Skeletal muscle tissue (tissue), 4 donors: ENCODE data around the gene DDX55. TPM values are rescaled to one million over a fixed set of nuclear protein-coding genes. Genes with fewer than 3 reads are reported as not detected.

ENCODE experiments used
- H3K27ac ChIP-seq: one replicate; pipeline ENCODE4 v1.7.0; 2013; ENCODE audit warnings: mild to moderate bottlenecking, low read depth, low read length, inconsistent platforms
- H3K27me3 ChIP-seq, 3 donors: one replicate each; pipeline ENCODE4 v1.7.0; 2013; ENCODE audit warnings: low read length in 3 of 3; ENCODE audit not compliant: control insufficient read depth in 3 of 3, insufficient read depth in 3 of 3
- H3K36me3 ChIP-seq, 3 donors: one replicate each; pipeline ENCODE4 v1.7.0; 2013; ENCODE audit warnings: low read length in 3 of 3; ENCODE audit not compliant: control insufficient read depth in 3 of 3, insufficient read depth in 3 of 3
- H3K4me1 ChIP-seq, 3 donors: one replicate each; pipeline ENCODE4 v1.7.0; 2013; ENCODE audit warnings: low read length in 3 of 3, mild to moderate bottlenecking in 3 of 3; ENCODE audit not compliant: control insufficient read depth in 3 of 3, insufficient read depth in 3 of 3
- H3K4me3 ChIP-seq, 3 donors: one replicate each; pipeline ENCODE4 v1.7.0; 2013; ENCODE audit warnings: low read length in 3 of 3
- H3K9ac ChIP-seq, 3 donors: one replicate each; pipeline ENCODE4 v1.7.0; 2013; ENCODE audit warnings: low read length in 3 of 3, mild to moderate bottlenecking in 3 of 3, moderate library complexity in 2 of 3, low read depth in 1 of 3
- H3K9me3 ChIP-seq, 3 donors: one replicate each; pipeline ENCODE4 v1.7.0; 2013; ENCODE audit warnings: low read length in 3 of 3; ENCODE audit not compliant: control insufficient read depth in 3 of 3
- total RNA-seq: library from RNA; depleted of rRNA; stranded (reverse); fragments of >200 nt; gene quantifications from one replicate; pipeline ENCODE4 v1.2.3, GENCODE V29; 2014
- donor health status: Osteomylitis.

The DDX55 gene
- total RNA-seq, 1 donor from 2014 or later, result 12.5 TPM

DNA sequence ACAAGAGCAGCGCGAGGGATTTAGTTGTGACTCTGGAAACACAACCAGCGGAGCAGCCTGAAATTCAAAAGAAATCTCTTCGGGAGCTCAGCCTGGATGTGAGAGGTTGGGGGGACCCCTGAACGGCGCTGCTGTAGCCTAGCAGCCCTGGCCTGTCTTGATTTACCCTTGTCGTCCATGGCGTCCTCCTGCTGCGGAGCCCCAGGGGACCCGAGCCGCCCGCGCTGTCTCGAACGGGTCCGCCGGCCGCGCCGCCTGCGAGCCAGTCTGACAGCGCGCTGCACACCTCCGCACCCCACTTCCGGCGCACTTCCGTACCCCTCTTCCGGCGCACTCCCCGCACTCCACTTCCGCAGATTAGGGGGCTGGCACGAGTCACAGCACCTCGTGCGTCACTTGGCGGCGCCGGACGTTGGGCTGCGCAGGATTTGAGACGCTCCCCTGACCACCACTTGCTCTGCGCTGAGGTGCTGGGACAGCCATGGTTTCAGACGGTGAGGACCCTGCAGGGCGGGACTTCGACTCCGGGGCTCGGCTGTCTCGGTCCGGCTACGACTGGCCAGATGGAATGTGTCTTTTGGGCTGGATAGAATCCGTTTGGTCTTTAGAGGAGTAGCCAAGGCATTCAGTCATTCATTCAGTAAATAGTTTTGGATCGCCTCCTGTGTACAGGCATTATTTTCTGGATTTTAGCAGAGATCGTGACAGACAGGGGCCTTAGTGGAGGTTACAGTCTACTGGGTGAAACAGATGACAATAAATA is 31.7 kb downstream of the DDX55 start, which contains the start of the genes EIF2B1 and GTF2H3:
Gene EIF2B1 (minus strand): TSS at position 308 of the 763 bp plus-strand sequence. CDS start 129 bp downstream, at position 179.
Gene GTF2H3 (plus strand): TSS at position 451 of the 763 bp plus-strand sequence. CDS start 31 bp downstream, at position 482.
- Histone ChIP-seq H3K4me1 (peaks cover 7 to 22% (median 10%) of the 10 kb centered on the region in 3 donors), H3K27me3 (no peaks in the 10 kb centered on the region), H3K9ac (peak within 1 kb of the TSS; percentile 88 to 97 (median 96)), H3K27ac (peak within 1 kb of the TSS; percentile 84), H3K36me3 (peaks cover 21 to 26% (median 24%) of the 10 kb centered on the region in 3 donors), H3K4me3 (peak within 1 kb of the TSS; percentile 94 to 99 (median 99)), H3K9me3 (no peaks in the 10 kb centered on the region)

- Histone ChIP-seq H3K9me3 (no peaks in the 10 kb centered on the region), H3K4me1 (peaks cover 7 to 22% (median 10%) of the 10 kb centered on the region in 3 donors), H3K9ac (peak overlapping the region; percentile 88 to 97 (median 96)), H3K27ac (peak overlapping the region; percentile 84), H3K36me3 (peaks cover 16 to 20% (median 18%) of the 10 kb centered on the region in 3 donors), H3K27me3 (no peaks in the 10 kb centered on the region), H3K4me3 (peak overlapping the region; percentile 94 to 99 (median 99))
Measured at GRCh38 chr12:123634142-123634561, 32.3 kb downstream of the DDX55 start.

DNA sequence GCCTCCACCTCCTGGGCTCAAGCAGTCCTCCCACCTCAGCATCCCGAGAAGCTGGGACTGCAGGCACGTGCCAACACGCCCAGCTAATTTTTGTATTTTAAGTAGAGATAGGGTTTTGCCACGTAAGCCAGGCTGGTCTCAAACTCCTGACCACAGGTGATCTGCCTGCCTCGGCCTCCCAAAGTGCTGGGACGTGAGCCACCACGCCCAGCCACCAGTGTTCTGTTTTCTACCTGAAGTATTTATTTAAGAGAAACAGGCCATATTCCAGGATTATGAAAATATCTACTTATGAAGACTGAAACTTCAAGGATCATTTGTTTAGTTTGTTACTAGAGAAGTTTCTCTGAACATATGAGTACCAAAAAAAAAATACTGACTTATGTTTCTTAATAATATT is 42.0 kb downstream of the DDX55 start:
- H3K4me3 ChIP-seq, result no peak overlapping the region
- H3K36me3 ChIP-seq, result peaks cover 9 to 30% (median 16%) of the 10 kb centered on the region in 3 donors

DNA sequence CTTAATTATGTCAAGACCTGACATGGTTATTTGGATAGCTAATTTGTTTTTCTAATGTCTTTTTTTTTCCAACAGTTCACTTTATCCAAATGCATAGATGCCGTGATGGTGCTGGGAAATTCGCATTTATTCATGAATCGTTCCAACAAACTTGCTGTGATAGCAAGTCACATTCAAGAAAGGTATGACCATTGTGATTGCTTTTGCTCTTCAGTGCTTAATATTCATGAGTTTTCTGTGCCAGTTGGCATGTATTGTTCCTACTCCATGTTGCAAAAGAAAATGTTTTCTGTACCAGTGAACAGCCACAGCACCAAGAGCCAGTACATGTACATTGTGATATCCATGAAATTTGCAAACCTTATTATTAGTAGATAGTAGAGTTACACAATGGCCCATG is 43.5 kb downstream of the DDX55 start:
- no peaks in the 10 kb centered on the region for H3K27me3 ChIP-seq
- peaks cover 13 to 41% (median 18%) of the 10 kb centered on the region in 3 donors for H3K36me3 ChIP-seq
- no peak overlapping the region for H3K27ac ChIP-seq
- no peaks in the 10 kb centered on the region for H3K4me1 ChIP-seq
- H3K9me3 ChIP-seq, result no peaks in the 10 kb centered on the region
- H3K4me3 ChIP-seq, result no peak overlapping the region
- H3K9ac ChIP-seq, result no peak overlapping the region

More for the DNA sequence above, 42.0 kb downstream of the DDX55 start:
- no peak overlapping the region for H3K27ac ChIP-seq
- no peaks in the 10 kb centered on the region for H3K27me3 ChIP-seq
- no peaks in the 10 kb centered on the region for H3K4me1 ChIP-seq
- H3K9me3 ChIP-seq, result no peaks in the 10 kb centered on the region
- no peak overlapping the region for H3K9ac ChIP-seq

DNA sequence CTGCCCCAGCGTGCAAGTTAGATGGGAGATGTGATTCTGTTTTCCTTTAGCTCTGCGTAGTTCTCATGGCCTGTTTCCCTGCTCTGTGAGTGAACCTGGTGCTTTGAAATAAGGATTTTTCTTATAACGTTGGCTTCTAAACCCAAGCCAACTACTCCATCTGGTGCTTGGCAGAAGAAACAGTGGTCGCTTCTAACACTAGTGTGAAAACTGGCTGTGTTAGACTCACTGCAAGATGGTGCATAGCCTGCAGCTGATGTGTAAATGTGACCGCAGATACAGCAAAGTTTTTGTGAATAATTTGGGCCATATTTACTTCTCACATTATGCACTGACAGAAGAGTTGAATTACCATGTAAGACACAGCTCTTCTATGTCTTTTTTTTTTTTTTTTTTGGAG is 44.0 kb downstream of the DDX55 start:
- Histone ChIP-seq H3K9me3 (no peaks in the 10 kb centered on the region), H3K36me3 (peaks cover 17 to 41% (median 18%) of the 10 kb centered on the region in 3 donors), H3K4me1 (no peaks in the 10 kb centered on the region), H3K9ac (no peak overlapping the region), H3K27me3 (no peaks in the 10 kb centered on the region), H3K27ac (no peak overlapping the region), H3K4me3 (no peak overlapping the region)

- Histone ChIP-seq H3K9me3 (no peaks in the 10 kb centered on the region), H3K36me3 (peaks cover 17 to 42% (median 18%) of the 10 kb centered on the region in 3 donors), H3K27me3 (no peaks in the 10 kb centered on the region), H3K27ac (no peak overlapping the region), H3K4me1 (no peaks in the 10 kb centered on the region), H3K9ac (no peak overlapping the region), H3K4me3 (no peak overlapping the region)
Measured at GRCh38 chr12:123648401-123648800, 46.5 kb downstream of the DDX55 start.

DNA sequence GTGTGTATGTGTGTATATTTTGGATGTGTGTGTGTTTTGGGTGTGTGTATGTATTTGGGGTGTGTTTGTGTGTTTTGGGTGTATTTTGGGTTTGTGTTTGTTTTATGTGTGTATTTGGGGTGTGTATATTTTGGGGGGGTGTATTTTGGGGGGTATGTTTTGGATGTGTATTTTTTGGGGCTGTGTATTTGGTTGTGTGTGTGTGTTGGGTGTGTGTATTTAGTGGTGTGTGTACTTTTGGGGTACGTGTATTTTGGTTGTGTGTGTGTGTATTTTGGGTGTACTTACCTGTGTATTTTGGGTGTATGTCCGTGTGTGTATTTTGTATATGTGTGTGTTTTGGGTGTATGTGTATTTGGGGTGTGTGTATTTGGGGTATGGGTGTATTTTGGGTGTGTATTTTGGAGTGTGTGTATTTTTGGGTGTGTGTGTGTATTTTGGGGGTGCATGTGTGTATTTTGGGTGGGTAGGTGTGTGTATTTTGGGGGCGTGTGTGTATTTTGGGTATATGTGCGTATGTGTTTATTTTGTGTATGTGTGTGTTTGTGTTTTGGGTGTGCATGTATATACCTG is 52.3 kb downstream of the DDX55 start:
- Histone ChIP-seq H3K4me3 (no peak overlapping the region), H3K27me3 (no peaks in the 10 kb centered on the region), H3K4me1 (no peaks in the 10 kb centered on the region), H3K27ac (no peak overlapping the region), H3K9me3 (no peaks in the 10 kb centered on the region), H3K9ac (no peak overlapping the region), H3K36me3 (peaks cover 11 to 37% (median 24%) of the 10 kb centered on the region in 3 donors)

DNA sequence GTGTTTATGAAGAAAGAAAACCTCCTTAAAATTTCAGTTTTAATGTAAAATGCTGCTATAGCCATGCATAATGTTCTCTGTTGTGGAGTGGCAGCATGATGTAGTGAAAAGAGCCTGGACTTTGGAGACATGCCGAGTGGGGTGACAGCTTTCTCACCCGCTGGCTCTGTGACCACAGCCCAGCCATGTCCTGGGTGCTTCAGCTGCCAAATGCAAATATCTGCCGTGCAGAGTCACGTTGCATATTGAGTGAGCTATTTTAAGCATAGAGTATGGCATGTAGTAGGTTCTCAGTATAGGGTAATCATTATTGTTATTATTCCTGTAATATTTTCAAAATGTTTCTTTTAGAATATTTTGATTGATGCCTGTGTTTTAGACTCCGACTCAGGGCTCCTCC is 53.5 kb downstream of the DDX55 start:
- Histone ChIP-seq H3K4me3 (no peak overlapping the region), H3K27me3 (no peaks in the 10 kb centered on the region), H3K9me3 (no peaks in the 10 kb centered on the region), H3K4me1 (no peaks in the 10 kb centered on the region), H3K9ac (no peak overlapping the region), H3K36me3 (peaks cover 14 to 36% (median 20%) of the 10 kb centered on the region in 3 donors), H3K27ac (no peak overlapping the region)

DNA sequence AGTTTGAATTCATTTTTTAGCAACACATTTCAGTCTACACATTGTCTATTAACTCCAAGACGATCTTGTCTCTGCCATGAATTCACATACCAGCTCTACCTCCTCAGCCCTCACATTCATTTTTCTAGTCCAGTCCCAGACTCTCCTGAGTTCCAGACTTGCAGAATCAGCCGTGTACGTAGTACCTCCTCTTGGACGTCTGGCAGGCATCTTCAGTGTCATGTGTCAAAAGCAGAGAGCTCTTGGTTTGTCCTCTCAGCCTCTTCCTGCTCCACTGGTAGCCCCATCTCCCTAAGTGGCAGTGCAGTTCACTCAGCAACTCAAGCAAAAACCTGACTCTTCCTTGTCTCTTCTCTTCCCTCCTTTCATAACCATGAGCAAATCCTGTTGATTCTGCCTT is 54.5 kb downstream of the DDX55 start:
- Histone ChIP-seq H3K4me1 (no peaks in the 10 kb centered on the region), H3K9me3 (no peaks in the 10 kb centered on the region), H3K9ac (no peak overlapping the region), H3K4me3 (no peak overlapping the region), H3K27me3 (no peaks in the 10 kb centered on the region), H3K36me3 (peaks cover 14 to 34% (median 25%) of the 10 kb centered on the region in 3 donors), H3K27ac (no peak overlapping the region)

DNA sequence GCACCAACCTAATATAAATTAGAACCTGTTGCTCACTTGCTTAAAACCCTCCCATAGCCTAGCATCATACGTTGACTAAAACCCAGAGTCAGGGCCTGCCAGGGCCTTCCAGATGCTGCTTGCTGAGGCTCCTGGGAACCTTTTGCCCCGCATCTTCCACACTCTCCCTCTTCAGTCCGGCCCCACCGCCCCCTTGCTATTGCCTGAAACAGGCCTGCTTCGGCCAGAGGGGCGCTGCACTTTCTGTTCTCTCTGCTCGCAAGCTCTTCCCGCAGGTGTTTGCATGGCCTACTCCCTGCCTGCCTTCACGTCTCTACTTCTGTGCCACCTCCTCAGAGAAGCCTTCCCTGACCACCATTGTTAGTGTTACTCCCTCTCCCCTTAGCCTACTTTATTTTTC is 55.3 kb downstream of the DDX55 start:
- Histone ChIP-seq H3K27ac (no peak overlapping the region), H3K9ac (no peak overlapping the region), H3K4me3 (no peak overlapping the region), H3K9me3 (no peaks in the 10 kb centered on the region), H3K4me1 (no peaks in the 10 kb centered on the region), H3K27me3 (no peaks in the 10 kb centered on the region), H3K36me3 (peaks cover 14 to 34% (median 22%) of the 10 kb centered on the region in 3 donors)
